SK-N-SH treated with all-trans-retinoic acid at 6 μM for 48 hours (cell line): ENCODE data around the gene WNK1.

Source experiments
- OSR1 ChIP-seq: fragments of 250-450 bp; sonication (Bioruptor Pico); IDR thresholded peaks from 2 replicates; pipeline ENCODE4 v1.8.0; 2022; ENCODE audit warnings: moderate library complexity, mild to moderate bottlenecking, inconsistent platforms
- PPARA ChIP-seq: fragments of 250-450 bp; sonication (Bioruptor Pico); IDR thresholded peaks from 2 replicates; pipeline ENCODE4 v1.5.0; 2020; ENCODE audit warnings: mild to moderate bottlenecking, borderline replicate concordance
- SNAI2 ChIP-seq: fragments of 250-450 bp; sonication (Bioruptor Pico); IDR thresholded peaks from 2 replicates; pipeline ENCODE4 v1.5.0; 2020; ENCODE audit warnings: mild to moderate bottlenecking, moderate library complexity
- TF ChIP-seq, protein P1 (sequence below): fragments of 250-450 bp; sonication (Bioruptor Pico); IDR thresholded peaks from 2 replicates; pipeline ENCODE4 v1.8.0; 2021; ENCODE audit warnings: low read depth, mild to moderate bottlenecking, moderate library complexity, borderline replicate concordance

GRCh38 chr12:951176-951575 is 198.8 kb downstream of the WNK1 start:
- TF ChIP-seq, protein P1, sequence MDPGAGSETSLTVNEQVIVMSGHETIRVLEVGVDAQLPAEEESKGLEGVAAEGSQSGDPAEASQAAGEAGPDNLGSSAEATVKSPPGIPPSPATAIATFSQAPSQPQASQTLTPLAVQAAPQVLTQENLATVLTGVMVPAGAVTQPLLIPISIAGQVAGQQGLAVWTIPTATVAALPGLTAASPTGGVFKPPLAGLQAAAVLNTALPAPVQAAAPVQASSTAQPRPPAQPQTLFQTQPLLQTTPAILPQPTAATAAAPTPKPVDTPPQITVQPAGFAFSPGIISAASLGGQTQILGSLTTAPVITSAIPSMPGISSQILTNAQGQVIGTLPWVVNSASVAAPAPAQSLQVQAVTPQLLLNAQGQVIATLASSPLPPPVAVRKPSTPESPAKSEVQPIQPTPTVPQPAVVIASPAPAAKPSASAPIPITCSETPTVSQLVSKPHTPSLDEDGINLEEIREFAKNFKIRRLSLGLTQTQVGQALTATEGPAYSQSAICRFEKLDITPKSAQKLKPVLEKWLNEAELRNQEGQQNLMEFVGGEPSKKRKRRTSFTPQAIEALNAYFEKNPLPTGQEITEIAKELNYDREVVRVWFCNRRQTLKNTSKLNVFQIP (CRISPR knock-in tag): no peak
- no peak for TF ChIP-seq OSR1 (CRISPR knock-in tag)
- TF ChIP-seq PPARA (CRISPR knock-in tag): no peak
- TF ChIP-seq SNAI2 (CRISPR knock-in tag): no peak
